Motor neuron (in vitro differentiated cells): ENCODE results near the gene DOCK1. TPM values are rescaled to one million over a fixed set of nuclear protein-coding genes. Genes with fewer than 3 reads are reported as not detected.

ENCODE experiments used
- ATAC-seq, 8 experiments: fragments of 200-7000 bp; cut with Tn5 transposase; replicated peaks in 6 of 8; 2 replicates each; pipeline ENCODE4 v1.8.0; 2021; ENCODE audit warnings: mild to moderate bottlenecking in 8 of 8, moderate library complexity in 8 of 8
- H3K27ac ChIP-seq, 2 donors: fragments of 250-450 bp; sonication (Bioruptor Pico); 2 replicates each; pipeline ENCODE4 v1.9.0; 2021; ENCODE audit warnings: antibody characterized with exemption in 2 of 2, mild to moderate bottlenecking in 2 of 2, moderate library complexity in 1 of 2
- H3K4me1 ChIP-seq, 2 donors: fragments of 250-450 bp; sonication (Bioruptor Pico); replicated peaks in 1 of 2; 2 replicates each; pipeline ENCODE4 v1.6.1; 2021; ENCODE audit warnings: antibody characterized with exemption in 2 of 2, mild to moderate bottlenecking in 2 of 2, moderate library complexity in 1 of 2
- H3K4me3 ChIP-seq, 5 donors: fragments of 250-450 bp; sonication (Bioruptor Pico); 2 replicates each; pipeline ENCODE4 v1.9.0; 2021; ENCODE audit warnings: antibody characterized with exemption in 5 of 5, mild to moderate bottlenecking in 5 of 5, moderate library complexity in 4 of 5
- WGBS, 10 experiments: fragments of 450-650 bp; shearing (Covaris generic); methylation state at CpG; one replicate each; pipeline ENCODE4 v1.0.0; 2022; 5-methylcytosine and 5-hydroxymethylcytosine counted together
- in situ Hi-C, 9 experiments: fragments of 400-800 bp; cut with MboI; loops; one replicate each; pipeline ENCODE4 v1.15.0; 2021; ENCODE audit warnings: low sequenced_read_pairs in 9 of 9, low pct_unique_long_range_greater_than_20kb in 2 of 9; ENCODE audit not compliant: unreplicated experiment in 9 of 9
- total RNA-seq, 8 experiments: library from RNA; unstranded; fragments of 300-600 nt; gene quantifications; 2 replicates each; pipeline versions ENCODE4 v1.2.3 to v1.2.4, GENCODE V29; 2022

The DOCK1 gene
- total RNA-seq, 8 experiments from 2014 or later: 8.8 to 85.4 (median 23.0) TPM

GRCh38 chr10:127498087-127498486 lies 592.9 kb downstream of the DOCK1 start:
- in situ Hi-C loops: no loop called here
- Histone ChIP-seq H3K4me1 (peaks cover 0 to 3% of the 10 kb centered on the region in 2 donors), H3K27ac (no peak overlapping the region), H3K4me3 (no peak overlapping the region)
- peak in 3 of 8 experiments; percentile 21 to 56 (median 52) for ATAC-seq
- WGBS, 10 experiments: 0 to 83% (median 64%) methylated on average over 1 to 11 of the region's 14 CpGs; no CpG with 5 or more reads in 3 of the 10 experiments

- Histone ChIP-seq H3K4me1 (peaks cover 0 to 4% of the 10 kb centered on the region in 2 donors), H3K27ac (no peak overlapping the region), H3K4me3 (no peak overlapping the region)
- 6 to 100% (median 78%) methylated on average over 2 to 8 of the region's 8 CpGs for WGBS, 10 experiments
- peak in 3 of 8 experiments; percentile 34 to 61 (median 38) for ATAC-seq
- in situ Hi-C loops: no loop called here
These were observed 594.9 kb downstream of the DOCK1 start for GRCh38 chr10:127500127-127500526.

Other genes with a start within 250 kb of the DOCK1 start
- under 1 TPM; 0.05 to 0.36 (median 0.23) TPM for gene C10orf90, start 234.7 kb upstream of the DOCK1 start, total RNA-seq